ENCODE measurements around the gene SVEP1.

GRCh38 chr9:110541950-110542349 is 37.6 kb downstream of the SVEP1 start:
- no peak for TF ChIP-seq POLR2A (IDR thresholded peaks at IDR 0.05)
- TF ChIP-seq CTCF (IDR thresholded peaks at IDR 0.05), result no peak
- TF ChIP-seq POLR2AphosphoS5 (IDR thresholded peaks at IDR 0.05), result no peak
- no peak for TF ChIP-seq EP300 (IDR thresholded peaks at IDR 0.05)

Data from gastroesophageal sphincter (tissue), 3 donors.